B cell (primary cell): ENCODE data around the gene CNTNAP2. TPM values are rescaled to one million over a fixed set of nuclear protein-coding genes. Genes with fewer than 3 reads are reported as not detected.

Experiments
- ATAC-seq: fragments of 200-7000 bp; cut with Tn5 transposase; one replicate; pipeline ENCODE4 v1.10.0; 2021; ENCODE audit warnings: low read depth, mild to moderate bottlenecking, moderate number of reproducible peaks, moderate library complexity
- CTCF ChIA-PET: fragments of 350-600 bp; sonication (Branson Sonifier 250); formaldehyde crosslinking; loops from one replicate; lab custom pipeline; 2021; ENCODE audit warnings: antibody characterized with exemption, inconsistent platforms; lab: Charles Lee
- POLR2A ChIA-PET: fragments of 350-600 bp; sonication (Branson Sonifier 250); formaldehyde crosslinking; loops from one replicate; lab custom pipeline; 2021; ENCODE audit warnings: antibody characterized with exemption; lab: Charles Lee
- DNase-seq: peaks from one replicate; pipeline ENCODE4 v3.0.0; 2013
- H2AFZ ChIP-seq: 2 replicates; pipeline ENCODE4 v1.6.1; 2012; ENCODE audit warnings: mild to moderate bottlenecking, low read depth, low read length; ENCODE audit not compliant: insufficient read depth, poor library complexity, severe bottlenecking
- H3K27ac ChIP-seq, 2 donors: 1 replicate in 1 of 2; 2 replicates in 1 of 2; pipeline ENCODE4 v1.5.1; 2012 to 2013; ENCODE audit warnings: low read length in 2 of 2, mild to moderate bottlenecking in 2 of 2, moderate library complexity in 1 of 2
- H3K27me3 ChIP-seq, 4 experiments: fragments of 200-600 bp in 1 of 4; sonication (generic) in 1 of 4; replicated peaks in 1 of 4; 1 replicate in 2 of 4; 2 replicates in 2 of 4; pipeline versions ENCODE4 v1.6.1 to v1.7.0; 2013 to 2016; ENCODE audit warnings: low read length in 3 of 4, mild to moderate bottlenecking in 2 of 4, mixed read lengths in 1 of 4, moderate library complexity in 1 of 4; ENCODE audit not compliant: insufficient read depth in 4 of 4, control insufficient read depth in 3 of 4; ENCODE audit errors: control extremely low read depth in 1 of 4
- H3K36me3 ChIP-seq, 2 experiments: replicated peaks in 1 of 2; 1 replicate in 1 of 2; 2 replicates in 1 of 2; pipeline versions ENCODE4 v1.6.1 to v1.7.1; 2013; ENCODE audit warnings: low read length in 1 of 2; ENCODE audit not compliant: insufficient read depth in 2 of 2, control insufficient read depth in 1 of 2; ENCODE audit errors: control extremely low read depth in 1 of 2, extremely low read depth in 1 of 2
- H3K4me1 ChIP-seq, 2 donors: fragments of 200-600 bp in 1 of 2; sonication (generic) in 1 of 2; 1 replicate in 1 of 2; 2 replicates in 1 of 2; pipeline versions ENCODE4 v1.5.1 to v1.6.1; 2013 to 2017; ENCODE audit warnings: low read length in 2 of 2; ENCODE audit not compliant: control insufficient read depth in 2 of 2, insufficient read depth in 2 of 2
- H3K4me2 ChIP-seq: replicated peaks from 2 replicates; pipeline ENCODE3; 2012; ENCODE audit warnings: mild to moderate bottlenecking, low read depth, low read length; ENCODE audit not compliant: poor library complexity, severe bottlenecking
- H3K4me3 ChIP-seq, 5 experiments: fragments of 200-600 bp in 1 of 5; sonication (generic) in 1 of 5; 1 replicate in 3 of 5; 2 replicates in 2 of 5; pipeline versions ENCODE4 v1.5.1 to v1.7.0; 2011 to 2016; ENCODE audit warnings: low read length in 4 of 5, mild to moderate bottlenecking in 4 of 5, low read depth in 2 of 5, control low read depth in 1 of 5, moderate library complexity in 1 of 5; ENCODE audit not compliant: insufficient read depth in 1 of 5; ENCODE audit errors: control extremely low read depth in 1 of 5, extremely low read depth in 1 of 5
- H3K79me2 ChIP-seq: fragments of 200-600 bp; sonication (generic); one replicate; pipeline ENCODE4 v1.6.0; 2016; ENCODE audit warnings: low read length; ENCODE audit not compliant: control insufficient read depth, insufficient read depth
- H3K9ac ChIP-seq: fragments of 200-600 bp; sonication (generic); 2 replicates; pipeline ENCODE4 v1.6.1; 2017; ENCODE audit warnings: mild to moderate bottlenecking, low read length, moderate library complexity
- H3K9me3 ChIP-seq, 3 donors: one replicate each; pipeline versions ENCODE4 v1.6.1 to v1.7.1; 2013; ENCODE audit warnings: low read length in 2 of 3; ENCODE audit not compliant: control insufficient read depth in 2 of 3, insufficient read depth in 1 of 3; ENCODE audit errors: control extremely low read depth in 1 of 3
- H4K20me1 ChIP-seq: 2 replicates; pipeline ENCODE4 v1.6.0; 2012; ENCODE audit warnings: mild to moderate bottlenecking, low read length; ENCODE audit not compliant: insufficient read depth, control insufficient read depth, poor library complexity, severe bottlenecking
- H3K27ac Mint-ChIP-seq: one replicate; pipeline ENCODE4 v1.8.0; 2021; ENCODE audit warnings: mixed read lengths
- H3K27me3 Mint-ChIP-seq: one replicate; pipeline ENCODE4 v1.8.0; 2021; ENCODE audit warnings: mixed read lengths
- H3K4me1 Mint-ChIP-seq: one replicate; pipeline ENCODE4 v1.8.0; 2021; ENCODE audit warnings: mixed read lengths
- H3K4me3 Mint-ChIP-seq: one replicate; pipeline ENCODE4 v1.8.0; 2021; ENCODE audit warnings: mixed read lengths
- H3K9me3 Mint-ChIP-seq: one replicate; pipeline ENCODE4 v1.8.0; 2022; ENCODE audit warnings: mixed read lengths; ENCODE audit not compliant: insufficient read depth
- CTCF ChIP-seq: fragments of 200-600 bp; IDR thresholded peaks from one replicate; pipeline ENCODE4 v1.8.0; 2022; ENCODE audit warnings: antibody characterized with exemption, mild to moderate bottlenecking
- EZH2 ChIP-seq: IDR thresholded peaks from 2 replicates; pipeline ENCODE4 v1.6.1; 2012; ENCODE audit warnings: borderline replicate concordance, low read depth, mild to moderate bottlenecking, moderate library complexity, low read length; ENCODE audit not compliant: insufficient read depth, poor library complexity, severe bottlenecking
- WGBS: methylation state at CpG from one replicate; pipeline ENCODE4 v1.1.5; 2013; ENCODE audit warnings: missing lambda C conversion rate; ENCODE audit not compliant: insufficient coverage; 5-methylcytosine and 5-hydroxymethylcytosine counted together
- intact Hi-C: fragments of 100-400 bp; cut with micrococcal nuclease; formaldehyde crosslinking; loops from one replicate; pipeline ENCODE4 v1.10.0; 2022
- polyA plus RNA-seq: library from polyadenylated mRNA; depleted of rRNA; stranded (reverse); fragments of >200 nt; gene quantifications from 2 replicates; pipeline ENCODE4 v1.2.3, GENCODE V29; 2012
- total RNA-seq, 2 donors: library from RNA; stranded (reverse); fragments of 120-200 nt in 1 of 2; gene quantifications; 1 replicate in 1 of 2; 2 replicates in 1 of 2; pipeline versions ENCODE4 v1.2.3 to v1.2.4, GENCODE V29; 2013 to 2022

CNTNAP2 gene
- total and polyA plus RNA-seq, 2 donors (not counting 1 experiment from before 2014, with no cell fraction given) = 7.4 to 16.6 TPM

GRCh38 chr7:146548816-146549215, 432.2 kb downstream of the CNTNAP2 start:
- no peak overlapping the region for H3K9ac ChIP-seq
- no peak for TF ChIP-seq EZH2
- ATAC-seq = no peak
- DNase-seq = no peak
- H3K9me3 ChIP-seq = no peaks in the 10 kb centered on the region
- Mint-ChIP-seq H3K27me3 (no peaks in the 10 kb centered on the region), H3K4me1 (no peaks in the 10 kb centered on the region), H3K27ac (no peak overlapping the region), H3K9me3 (peaks cover 14% of the 10 kb centered on the region), H3K4me3 (no peak overlapping the region)
- CTCF ChIA-PET = no interaction called here
- no peaks in the 10 kb centered on the region for H3K4me1 ChIP-seq
- no peaks in the 10 kb centered on the region for H3K27me3 ChIP-seq
- no peaks in the 10 kb centered on the region for H3K79me2 ChIP-seq
- WGBS = no CpG with 5 or more reads among the region's 1 CpG
- H3K36me3 ChIP-seq = no peaks in the 10 kb centered on the region
- POLR2A ChIA-PET = no interaction called here
- no peak overlapping the region for H3K4me3 ChIP-seq
- H2AFZ ChIP-seq = no peak overlapping the region
- H3K4me2 ChIP-seq = no peak overlapping the region
- intact Hi-C loops = no loop called here
- H3K27ac ChIP-seq = no peak overlapping the region
- no peaks in the 10 kb centered on the region for H4K20me1 ChIP-seq

- H2AFZ ChIP-seq = no peak overlapping the region
- DNase-seq (no peak), ATAC-seq (no peak)
- TF ChIP-seq CTCF = no peak
- no peak for TF ChIP-seq EZH2
- 94% methylated on average over 5 of the region's 6 CpGs for WGBS
- Mint-ChIP-seq H3K9me3 (peaks cover 9% of the 10 kb centered on the region), H3K27ac (no peak overlapping the region), H3K4me3 (no peak overlapping the region), H3K4me1 (no peaks in the 10 kb centered on the region), H3K27me3 (no peaks in the 10 kb centered on the region)
- no peak overlapping the region for H3K27ac ChIP-seq
- H3K9ac ChIP-seq = no peak overlapping the region
- ChIA-PET CTCF (interaction anchor here (0.7 kb wide), 1 partner anchor 372 kb away, joined by 3 read pairs; no protein-coding TSS in a partner anchor), POLR2A (no interaction called here)
- intact Hi-C loops = no loop called here
- peaks cover 0 to 4% (median 0%) of the 10 kb centered on the region in 3 donors for H3K9me3 ChIP-seq
- H3K4me3 ChIP-seq = no peak overlapping the region
- no peaks in the 10 kb centered on the region for H3K79me2 ChIP-seq
- no peak overlapping the region for H3K4me2 ChIP-seq
- H3K4me1 ChIP-seq = no peaks in the 10 kb centered on the region
- H4K20me1 ChIP-seq = no peaks in the 10 kb centered on the region
- no peaks in the 10 kb centered on the region for H3K36me3 ChIP-seq
- H3K27me3 ChIP-seq = no peaks in the 10 kb centered on the region
Observed at GRCh38 chr7:146554556-146554955, 438.0 kb downstream of the CNTNAP2 start.
